Caco-2 (cell line): Measurements from ENCODE around the gene FAM151A. TPM values are rescaled to one million over a fixed set of nuclear protein-coding genes. Genes with fewer than 3 reads are reported as not detected.

Experiments
- BruUV-seq: library from RNA; stranded (reverse); fragments of 400-500 nt; replicated peaks from 2 replicates; lab custom pipeline; 2021; lab: Mats Ljungman, UMichigan
- CTCF ChIA-PET: fragments of 300-600 bp; sonication (Branson Sonifier 250); formaldehyde crosslinking; loops from one replicate; lab custom pipeline; 2022; ENCODE audit warnings: antibody characterized with exemption; lab: Charles Lee
- POLR2A ChIA-PET: fragments of 300-600 bp; sonication (Branson Sonifier 250); formaldehyde crosslinking; loops from one replicate; lab custom pipeline; 2022; ENCODE audit warnings: antibody characterized with exemption; lab: Charles Lee
- DNase-seq, 2 experiments: peaks; one replicate each; pipeline versions ENCODE4 v3.0.0 to v3.0.0-alpha.2; 2020 to 2022
- H3K27me3 ChIP-seq: replicated peaks from 2 replicates; pipeline ENCODE4 v1.6.0; 2011; ENCODE audit warnings: low read length; ENCODE audit not compliant: control insufficient read depth, insufficient read depth
- H3K36me3 ChIP-seq: 2 replicates; pipeline ENCODE4 v1.5.1; 2011; ENCODE audit warnings: low read length; ENCODE audit not compliant: control insufficient read depth, insufficient read depth
- H3K4me1 ChIP-seq: fragments of 250-450 bp; sonication (Bioruptor Pico); 2 replicates; pipeline ENCODE4 v1.5.1; 2020; ENCODE audit warnings: mild to moderate bottlenecking
- H3K4me3 ChIP-seq: 2 replicates; pipeline ENCODE4 v1.5.1; 2011; ENCODE audit warnings: low read depth, mild to moderate bottlenecking, control low read depth, low read length
- H3K9me3 ChIP-seq: fragments of 250-450 bp; sonication (Bioruptor Pico); 2 replicates; pipeline ENCODE4 v1.5.1; 2020; ENCODE audit warnings: mild to moderate bottlenecking, moderate library complexity
- H3K27ac Mint-ChIP-seq: one replicate; pipeline ENCODE4 v1.8.0; 2022; ENCODE audit warnings: mixed read lengths; ENCODE audit not compliant: unreplicated experiment
- H3K27me3 Mint-ChIP-seq: one replicate; pipeline ENCODE4 v1.8.0; 2022; ENCODE audit warnings: mixed read lengths; ENCODE audit not compliant: insufficient read depth, unreplicated experiment
- H3K36me3 Mint-ChIP-seq: one replicate; pipeline ENCODE4 v1.8.0; 2022; ENCODE audit warnings: mild to moderate bottlenecking, mixed read lengths; ENCODE audit not compliant: insufficient read depth, unreplicated experiment
- H3K4me1 Mint-ChIP-seq: one replicate; pipeline ENCODE4 v1.8.0; 2022; ENCODE audit warnings: low read depth, mixed read lengths; ENCODE audit not compliant: unreplicated experiment
- H3K4me3 Mint-ChIP-seq: one replicate; pipeline ENCODE4 v1.8.0; 2022; ENCODE audit warnings: mild to moderate bottlenecking, moderate library complexity, mixed read lengths; ENCODE audit not compliant: unreplicated experiment
- H3K9me3 Mint-ChIP-seq: one replicate; pipeline ENCODE4 v1.8.0; 2022; ENCODE audit warnings: mixed read lengths; ENCODE audit not compliant: unreplicated experiment
- CTCF ChIP-seq, 2 experiments: fragments of 200-600 bp in 1 of 2; IDR thresholded peaks; 1 replicate in 1 of 2; 2 replicates in 1 of 2; pipeline versions ENCODE4 v1.5.1 to v1.8.0; 2011 to 2022; ENCODE audit warnings: antibody characterized with exemption in 1 of 2, control low read depth in 1 of 2, inconsistent platforms in 1 of 2, low read depth in 1 of 2, low read length in 1 of 2, mild to moderate bottlenecking in 1 of 2, moderate library complexity in 1 of 2; ENCODE audit not compliant: insufficient read depth in 1 of 2, severe bottlenecking in 1 of 2, unreplicated experiment in 1 of 2
- intact Hi-C: fragments of 100-400 bp; cut with micrococcal nuclease; formaldehyde crosslinking; loops from one replicate; pipeline ENCODE4 v1.10.0; 2022; ENCODE audit not compliant: unreplicated experiment
- total RNA-seq: library from RNA; stranded (reverse); gene quantifications from 2 replicates; pipeline ENCODE4 v1.2.3, GENCODE V29; 2022

FAM151A gene
- total RNA-seq, 1 experiment from 2014 or later, result 22.3 TPM

- Histone ChIP-seq H3K27me3 (no peaks in the 10 kb centered on the region), H3K4me3 (no peak overlapping the region), H3K4me1 (peaks cover 7% of the 10 kb centered on the region), H3K9me3 (no peaks in the 10 kb centered on the region), H3K36me3 (no peaks in the 10 kb centered on the region)
- DNase-seq, result no peak
- Mint-ChIP-seq H3K27me3 (no peaks in the 10 kb centered on the region), H3K27ac (no peak overlapping the region), H3K4me1 (peaks cover 6% of the 10 kb centered on the region), H3K9me3 (no peaks in the 10 kb centered on the region), H3K36me3 (peaks cover 4% of the 10 kb centered on the region), H3K4me3 (no peak overlapping the region)
- no peak for TF ChIP-seq CTCF (IDR thresholded peaks at IDR 0.05; ENCODE audit: insufficient read depth in 1 of 2, low read depth in 1 of 2, low read length in 1 of 2, severe bottlenecking in 1 of 2, unreplicated experiment in 1 of 2)
- intact Hi-C loops, result no loop called here
- no TSS peak for BruUV-seq
- ChIA-PET POLR2A (interaction anchor here (0.6 kb wide), 1 partner anchor 392 kb away, joined by 5 read pairs; no protein-coding TSS in a partner anchor), CTCF (no interaction called here)
Measured at GRCh38 chr1:54609301-54609921, 13.9 kb downstream of the FAM151A start.

GRCh38 chr1:54608566-54609230 is 14.6 kb downstream of the FAM151A start:
- Histone ChIP-seq H3K4me3 (no peak overlapping the region), H3K36me3 (no peaks in the 10 kb centered on the region), H3K27me3 (no peaks in the 10 kb centered on the region), H3K4me1 (no peaks in the 10 kb centered on the region; the same call in 1 of the 2 replicates), H3K9me3 (no peaks in the 10 kb centered on the region)
- no peak for TF ChIP-seq CTCF (IDR thresholded peaks at IDR 0.05; ENCODE audit: insufficient read depth in 1 of 2, low read depth in 1 of 2, low read length in 1 of 2, severe bottlenecking in 1 of 2, unreplicated experiment in 1 of 2)
- POLR2A ChIA-PET, result no interaction called here
- Mint-ChIP-seq H3K27me3 (no peaks in the 10 kb centered on the region), H3K4me3 (no peak overlapping the region), H3K4me1 (no peaks in the 10 kb centered on the region), H3K36me3 (peaks cover 5% of the 10 kb centered on the region), H3K9me3 (no peaks in the 10 kb centered on the region), H3K27ac (no peak overlapping the region)
- intact Hi-C loops, result no loop called here
- BruUV-seq, result no TSS peak
- CTCF ChIA-PET, result no interaction called here
- DNase-seq, result no peak

- TF ChIP-seq CTCF (IDR thresholded peaks at IDR 0.05; ENCODE audit: insufficient read depth in 1 of 2, low read depth in 1 of 2, low read length in 1 of 2, severe bottlenecking in 1 of 2, unreplicated experiment in 1 of 2), result no peak
- Histone ChIP-seq H3K4me1 (no peaks in the 10 kb centered on the region), H3K9me3 (no peaks in the 10 kb centered on the region), H3K36me3 (no peaks in the 10 kb centered on the region), H3K4me3 (no peak overlapping the region), H3K27me3 (no peaks in the 10 kb centered on the region)
- peaks cover 5% of the 10 kb centered on the region for H3K36me3 Mint-ChIP-seq
- no peak overlapping the region for H3K4me3 Mint-ChIP-seq
- H3K9me3 Mint-ChIP-seq, result no peaks in the 10 kb centered on the region
- DNase-seq, result no peak
- CTCF ChIA-PET, result no interaction called here
- no peaks in the 10 kb centered on the region for H3K4me1 Mint-ChIP-seq
- POLR2A ChIA-PET, result no interaction called here
- intact Hi-C loops, result no loop called here
- no peak overlapping the region for H3K27ac Mint-ChIP-seq
- no TSS peak for BruUV-seq
- no peaks in the 10 kb centered on the region for H3K27me3 Mint-ChIP-seq
Measured at GRCh38 chr1:54607821-54608565, 15.3 kb downstream of the FAM151A start.
